ENCODE measurements around the gene CDKN2B. TPM values are rescaled to one million over a fixed set of nuclear protein-coding genes. Genes with fewer than 3 reads are reported as not detected.

The CDKN2B gene
- total RNA-seq, 2 experiments from 2014 or later = not detected

DNA sequence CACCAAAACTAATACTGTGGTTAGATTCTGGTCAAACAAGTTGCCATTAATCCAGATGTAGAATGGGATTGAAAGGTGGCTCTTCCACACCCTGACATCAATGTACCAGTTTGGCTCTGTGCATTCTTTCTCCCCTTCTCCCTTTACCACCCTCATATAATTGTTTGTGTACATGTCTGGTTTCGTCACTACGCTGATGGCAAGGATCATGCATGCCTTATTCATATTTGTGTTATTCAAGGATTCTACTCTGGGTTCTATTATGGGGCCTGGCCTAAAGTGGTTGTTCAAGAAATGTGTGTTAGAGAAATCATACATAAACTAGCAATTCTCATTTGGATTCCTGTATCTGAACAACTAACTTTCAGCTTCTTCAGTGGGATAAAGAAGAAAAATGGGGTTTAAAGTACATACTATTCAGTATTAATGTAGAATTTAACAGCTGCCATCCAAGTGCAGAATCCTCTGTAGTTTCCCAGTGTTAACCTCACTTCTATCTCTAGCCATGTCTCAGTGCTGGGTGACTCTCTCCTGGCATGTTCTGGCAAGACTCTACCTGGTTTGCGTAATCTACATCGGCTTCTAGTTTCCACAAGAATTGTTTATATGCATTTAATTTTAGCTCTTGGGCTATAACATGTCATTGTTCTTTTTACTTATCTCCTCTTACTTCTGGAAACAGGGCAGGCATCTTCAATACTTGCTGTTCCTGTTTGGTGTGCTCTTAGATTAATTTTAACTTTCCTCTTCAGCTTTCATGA is 27.9 kb upstream of the CDKN2B start:
- Histone ChIP-seq H3K36me3 (ENCODE audit: insufficient read depth, low read length) (no peaks in the 10 kb centered on the region), H3K4me1 (ENCODE audit: insufficient read depth, low read length) (no peaks in the 10 kb centered on the region), H3K9me3 (ENCODE audit: control insufficient read depth in 1 of 2, insufficient read depth in 1 of 2, low read length in 2 of 2) (no peaks in the 10 kb centered on the region), H3K27ac (ENCODE audit: low read depth in 1 of 2, low read length in 2 of 2) (no peak overlapping the region), H3K27me3 (ENCODE audit: control insufficient read depth in 1 of 2, insufficient read depth in 2 of 2, low read length in 2 of 2) (no peaks in the 10 kb centered on the region), H3K4me3 (ENCODE audit: low read length) (no peak overlapping the region)
- ChIA-PET POLR2A (interaction anchor here (1.1 to 2.9 kb wide), 2 partner anchors 224 to 234 kb away, joined by 4 to 9 read pairs; no protein-coding TSS in a partner anchor), CTCF (interaction anchor here (0.9 to 3.5 kb wide), 6 partner anchors 14 to 224 kb away, joined by 3 to 28 read pairs (median 6); partner anchors contain the start of gene CDKN2B)
- no peak for TF ChIP-seq CTCF (IDR thresholded peaks at IDR 0.05)
- no peak overlapping the region for H3K4me3 Mint-ChIP-seq
- ATAC-seq (ENCODE audit: poor library complexity) = no peak
- H3K36me3 Mint-ChIP-seq (ENCODE audit: low read depth) = no peaks in the 10 kb centered on the region
- no peak overlapping the region for H3K27ac Mint-ChIP-seq
- H3K27me3 Mint-ChIP-seq = peaks cover 4% of the 10 kb centered on the region
- no peaks in the 10 kb centered on the region for H3K9me3 Mint-ChIP-seq
- DNase-seq = no peak
- H3K4me1 Mint-ChIP-seq (ENCODE audit: low read depth) = no peaks in the 10 kb centered on the region
- intact Hi-C loops (cut with DNase I, micrococcal nuclease) = loop anchor here (10.0 kb wide), 3 partner anchors 418 to 712 kb away; no protein-coding TSS in a partner anchor

DNA sequence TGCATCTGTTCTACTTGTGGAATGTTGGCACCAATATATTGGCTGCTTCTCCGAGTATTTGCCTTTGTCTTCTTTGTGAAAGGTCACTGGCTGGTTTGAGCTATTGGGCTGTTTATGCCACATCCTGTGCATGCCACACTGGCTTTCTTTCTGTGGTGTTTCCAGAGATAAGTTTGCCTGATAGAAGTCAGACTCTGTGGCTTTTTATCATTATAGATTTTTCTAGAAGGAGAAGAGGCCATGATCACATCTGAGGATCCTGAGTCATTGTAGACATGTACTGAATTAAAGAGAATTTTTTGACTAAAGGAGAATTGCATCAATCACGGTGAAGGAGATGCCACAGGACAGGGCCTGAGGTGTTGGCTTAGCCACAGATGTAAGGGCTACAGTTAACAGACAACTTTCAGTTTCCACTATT is 26.5 kb upstream of the CDKN2B start:
- H3K27ac Mint-ChIP-seq = no peak overlapping the region
- ATAC-seq (ENCODE audit: poor library complexity) (no peak), DNase-seq (no peak)
- H3K9me3 ChIP-seq (ENCODE audit: control insufficient read depth in 1 of 2, insufficient read depth in 1 of 2, low read length in 2 of 2) = no peaks in the 10 kb centered on the region
- POLR2A ChIA-PET = no interaction called here
- H3K4me1 ChIP-seq (ENCODE audit: insufficient read depth, low read length) = no peaks in the 10 kb centered on the region
- CTCF ChIA-PET = interaction anchor here (1.5 kb wide), 1 partner anchor 222 kb away, joined by 6 read pairs; no protein-coding TSS in a partner anchor
- no peaks in the 10 kb centered on the region for H3K36me3 ChIP-seq (ENCODE audit: insufficient read depth, low read length)
- H3K4me1 Mint-ChIP-seq (ENCODE audit: low read depth) = no peaks in the 10 kb centered on the region
- no peaks in the 10 kb centered on the region for H3K27me3 ChIP-seq (ENCODE audit: control insufficient read depth in 1 of 2, insufficient read depth in 2 of 2, low read length in 2 of 2)
- no peak for TF ChIP-seq CTCF (IDR thresholded peaks at IDR 0.05)
- peaks cover 6% of the 10 kb centered on the region for H3K27me3 Mint-ChIP-seq
- no peaks in the 10 kb centered on the region for H3K36me3 Mint-ChIP-seq (ENCODE audit: low read depth)
- H3K4me3 ChIP-seq (ENCODE audit: low read length) = no peak overlapping the region
- intact Hi-C loops (cut with DNase I, micrococcal nuclease) = loop anchor here (10.0 kb wide), 3 partner anchors 419 to 711 kb away; no protein-coding TSS in a partner anchor
- H3K27ac ChIP-seq (ENCODE audit: low read depth in 1 of 2, low read length in 2 of 2) = no peak overlapping the region
- H3K4me3 Mint-ChIP-seq = no peak overlapping the region
- H3K9me3 Mint-ChIP-seq = no peaks in the 10 kb centered on the region

GRCh38 chr9:22033012-22033630 is 24.0 kb upstream of the CDKN2B start:
- no peak overlapping the region for H3K4me3 Mint-ChIP-seq
- POLR2A ChIA-PET = no interaction called here
- H3K27ac ChIP-seq (ENCODE audit: low read depth in 1 of 2, low read length in 2 of 2) = no peak overlapping the region
- CTCF ChIA-PET = no interaction called here
- DNase-seq (no peak), ATAC-seq (ENCODE audit: poor library complexity) (no peak)
- H3K27me3 ChIP-seq (ENCODE audit: control insufficient read depth in 1 of 2, insufficient read depth in 2 of 2, low read length in 2 of 2) = no peaks in the 10 kb centered on the region
- H3K9me3 Mint-ChIP-seq = no peaks in the 10 kb centered on the region
- H3K36me3 ChIP-seq (ENCODE audit: insufficient read depth, low read length) = no peaks in the 10 kb centered on the region
- peaks cover 6% of the 10 kb centered on the region for H3K27me3 Mint-ChIP-seq
- no peaks in the 10 kb centered on the region for H3K36me3 Mint-ChIP-seq (ENCODE audit: low read depth)
- intact Hi-C loops (cut with DNase I, micrococcal nuclease) = loop anchor here (10.0 kb wide), 3 partner anchors 422 to 708 kb away; no protein-coding TSS in a partner anchor
- no peaks in the 10 kb centered on the region for H3K4me1 Mint-ChIP-seq (ENCODE audit: low read depth)
- no peaks in the 10 kb centered on the region for H3K4me1 ChIP-seq (ENCODE audit: insufficient read depth, low read length)
- H3K9me3 ChIP-seq (ENCODE audit: control insufficient read depth in 1 of 2, insufficient read depth in 1 of 2, low read length in 2 of 2) = no peaks in the 10 kb centered on the region
- H3K27ac Mint-ChIP-seq = no peak overlapping the region
- no peak overlapping the region for H3K4me3 ChIP-seq (ENCODE audit: low read length)
- no peak for TF ChIP-seq CTCF (IDR thresholded peaks at IDR 0.05)

All from CD4-positive, alpha-beta T cell (primary cell).